NCI-H526 treated with DMSO at 0.1 percent for 48 hours (cell line): Measurements from ENCODE around the gene TMEM37.

Experiments used
- DNase-seq: peaks from one replicate; lab custom pipeline; 2025; lab: John Stamatoyannopoulos, UW

The TMEM37 gene

GRCh38 chr2:119417908-119418307 is 13.7 kb upstream of the TMEM37 start:
- DNase-seq = no peak

- no peak for DNase-seq
Measured at GRCh38 chr2:119419065-119419464, 12.6 kb upstream of the TMEM37 start.

GRCh38 chr2:119419803-119420508 is 11.7 kb upstream of the TMEM37 start:
- no peak for DNase-seq

GRCh38 chr2:119421304-119421703 is 10.3 kb upstream of the TMEM37 start:
- DNase-seq = no peak

- DNase-seq = no peak
Measured at GRCh38 chr2:119421741-119422140, 9.9 kb upstream of the TMEM37 start.

GRCh38 chr2:119422360-119423107 is 9.1 kb upstream of the TMEM37 start:
- DNase-seq = peak; percentile 25

GRCh38 chr2:119423108-119423444 is 8.6 kb upstream of the TMEM37 start:
- no peak for DNase-seq

- DNase-seq = no peak
Measured at GRCh38 chr2:119423811-119424210, 7.8 kb upstream of the TMEM37 start.

- no peak for DNase-seq
Measured at GRCh38 chr2:119424284-119425118, 7.2 kb upstream of the TMEM37 start.

GRCh38 chr2:119425119-119425405 is 6.6 kb upstream of the TMEM37 start:
- DNase-seq = no peak

GRCh38 chr2:119425620-119426395 is 5.8 kb upstream of the TMEM37 start:
- no peak for DNase-seq

GRCh38 chr2:119426396-119426675 is 5.3 kb upstream of the TMEM37 start:
- DNase-seq = no peak

GRCh38 chr2:119426801-119427395 is 4.8 kb upstream of the TMEM37 start:
- no peak for DNase-seq

- DNase-seq = no peak
Measured at GRCh38 chr2:119427756-119428155, 3.9 kb upstream of the TMEM37 start.

- DNase-seq = no peak
Measured at GRCh38 chr2:119428488-119429224, 3.0 kb upstream of the TMEM37 start.

GRCh38 chr2:119429225-119429981 is 2.3 kb upstream of the TMEM37 start:
- DNase-seq = no peak

- no peak for DNase-seq
Measured at GRCh38 chr2:119430023-119430498, 1.6 kb upstream of the TMEM37 start.

GRCh38 chr2:119431976-119432850 is 559 bp downstream of the TMEM37 start:
- no peak for DNase-seq

GRCh38 chr2:119432851-119433522 is 1.3 kb downstream of the TMEM37 start:
- no peak for DNase-seq
